Measurements from ENCODE around the gene KIF1A. TPM values are rescaled to one million over a fixed set of nuclear protein-coding genes. Genes with fewer than 3 reads are reported as not detected.

The KIF1A gene
- total RNA-seq, 2 donors from 2014 or later = 27.4 to 51.5 TPM

GRCh38 chr2:240719676-240720545, 100.1 kb downstream of the KIF1A start:
- ATAC-seq (no peak), DNase-seq (no peak)
- intact Hi-C loops (cut with DNase I) = no loop called here

DNA sequence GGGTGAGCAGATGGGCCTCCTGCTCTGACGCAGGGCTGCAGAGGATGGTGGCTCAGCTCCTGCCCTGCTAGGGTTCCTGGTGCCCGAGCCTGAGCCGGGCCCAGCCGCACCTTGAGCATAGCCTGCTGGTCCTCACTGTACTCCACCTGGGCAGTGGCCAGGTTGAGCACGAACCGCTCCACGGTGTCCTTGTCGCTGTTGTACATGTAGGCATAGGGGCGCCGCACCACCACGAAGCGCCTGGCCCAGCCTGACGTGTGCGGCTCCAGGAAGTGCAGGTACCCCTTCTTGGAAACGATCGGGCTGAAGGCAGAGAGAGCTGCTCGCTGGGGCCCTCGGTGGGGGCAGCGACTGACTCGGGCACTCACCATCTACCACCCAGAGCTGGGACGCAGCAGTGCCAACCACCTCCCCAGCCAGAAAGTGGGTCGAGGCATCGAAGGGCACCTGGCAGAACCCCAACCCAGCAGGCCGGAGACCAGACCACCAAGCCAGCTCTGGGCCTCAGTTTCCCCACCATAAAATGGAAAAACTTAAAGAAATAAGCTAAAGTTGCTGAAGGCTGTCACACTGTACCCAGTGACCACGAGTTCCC, 101.0 kb downstream of the KIF1A start:
- DNase-seq (no peak), ATAC-seq (no peak)
- intact Hi-C loops (cut with DNase I) = no loop called here

DNA sequence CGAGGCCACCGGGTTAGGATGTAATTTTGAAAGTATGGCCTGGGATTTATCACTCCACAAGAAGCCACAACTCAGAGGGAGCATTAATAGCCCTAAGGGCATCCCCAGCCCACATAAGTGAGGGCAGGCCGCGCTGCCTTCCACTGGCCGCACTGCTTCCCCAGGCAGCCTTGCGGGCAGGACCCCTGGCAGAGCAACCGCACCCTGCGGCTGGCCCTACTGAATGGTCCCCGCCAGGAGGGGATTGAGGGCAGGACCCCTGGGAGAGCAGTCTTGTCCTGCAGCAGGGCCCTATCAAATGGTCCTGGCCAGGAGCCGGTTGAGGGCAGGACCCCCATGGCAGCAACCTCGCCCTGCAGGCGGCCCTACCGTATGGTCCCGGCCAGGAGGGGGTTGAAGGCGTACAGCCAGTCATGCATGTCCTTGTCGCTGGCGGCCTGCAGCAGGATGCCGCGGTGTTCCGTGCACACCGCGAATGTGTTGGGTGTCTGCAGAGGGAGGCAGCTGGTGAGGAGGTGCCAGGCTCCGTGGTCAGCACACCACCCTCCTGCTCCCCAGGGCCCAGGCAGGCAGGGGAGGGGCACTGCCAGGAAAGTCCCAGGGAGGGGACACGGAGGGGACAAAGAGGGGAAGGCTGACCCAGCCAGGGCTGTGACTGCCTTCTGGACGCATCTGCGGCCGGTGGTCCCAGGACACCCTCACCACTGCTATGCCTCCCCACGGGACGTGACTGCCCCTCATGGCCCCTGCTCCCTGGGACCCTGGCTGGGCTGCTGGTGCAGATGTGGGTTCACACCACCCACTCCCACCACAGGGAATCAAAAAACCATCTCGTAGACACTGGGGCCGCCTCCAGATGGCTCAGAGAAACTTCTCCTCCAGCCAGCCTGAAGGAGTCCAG, 102.1 kb downstream of the KIF1A start:
- no peak for ATAC-seq
- no peak for DNase-seq
- intact Hi-C loops (cut with DNase I) = no loop called here

GRCh38 chr2:240717181-240717641, 102.8 kb downstream of the KIF1A start:
- intact Hi-C loops (cut with DNase I) = no loop called here
- no peak for ATAC-seq
- no peak for DNase-seq

DNA sequence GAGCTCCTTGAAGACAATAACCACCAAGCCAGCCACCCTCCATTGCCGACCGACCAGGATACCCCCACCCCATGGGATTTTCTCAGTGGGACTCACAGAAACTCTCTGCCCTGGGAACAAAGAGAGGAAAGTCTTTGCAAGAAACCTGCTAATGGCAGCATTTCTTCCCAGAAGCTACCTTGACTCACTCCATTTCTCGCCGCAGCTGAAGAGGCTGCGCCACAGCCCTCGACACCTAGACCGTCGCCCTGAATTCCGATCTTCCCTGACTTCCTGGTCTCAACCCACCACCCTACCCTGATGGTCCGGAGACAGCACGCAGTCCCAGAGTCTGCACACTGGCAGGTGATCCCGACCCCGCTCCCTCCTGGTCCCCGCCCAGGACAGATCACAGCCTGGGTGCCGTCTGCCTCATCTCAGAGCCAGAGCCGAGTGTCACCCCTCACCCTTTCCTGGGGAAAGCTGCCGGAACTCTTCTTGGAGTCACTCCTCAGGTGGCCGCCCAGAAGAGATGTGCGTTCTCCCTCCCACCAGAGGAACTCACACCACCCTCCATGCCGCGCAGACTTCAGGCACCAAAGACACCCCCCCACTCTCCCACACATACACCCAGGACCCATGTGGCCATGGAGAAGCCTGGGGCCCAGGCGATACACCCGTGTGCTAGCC, 103.8 kb downstream of the KIF1A start:
- DNase-seq = no peak
- intact Hi-C loops (cut with DNase I) = no loop called here

GRCh38 chr2:240714747-240715725, 105.0 kb downstream of the KIF1A start:
- DNase-seq = no peak
- ATAC-seq = peak in 1 of 2 donors; percentile 12
- intact Hi-C loops (cut with DNase I) = no loop called here

More for the DNA sequence above, 103.8 kb downstream of the KIF1A start:
- ATAC-seq = no peak

- ATAC-seq = peak in 1 of 2 donors; percentile 31
- DNase-seq = no peak
These were observed 105.9 kb downstream of the KIF1A start for GRCh38 chr2:240713928-240714746.

GRCh38 chr2:240713071-240713927, 106.7 kb downstream of the KIF1A start:
- ATAC-seq = peak in 1 of 2 donors; percentile 55
- no peak for DNase-seq
- intact Hi-C loops (cut with DNase I) = no loop called here

More at GRCh38 chr2:240713928-240714746, 105.9 kb downstream of the KIF1A start:
- intact Hi-C loops (cut with DNase I) = no loop called here

GRCh38 chr2:240712121-240712520, 107.9 kb downstream of the KIF1A start:
- ATAC-seq (no peak), DNase-seq (no peak)
- intact Hi-C loops (cut with DNase I) = no loop called here

DNA sequence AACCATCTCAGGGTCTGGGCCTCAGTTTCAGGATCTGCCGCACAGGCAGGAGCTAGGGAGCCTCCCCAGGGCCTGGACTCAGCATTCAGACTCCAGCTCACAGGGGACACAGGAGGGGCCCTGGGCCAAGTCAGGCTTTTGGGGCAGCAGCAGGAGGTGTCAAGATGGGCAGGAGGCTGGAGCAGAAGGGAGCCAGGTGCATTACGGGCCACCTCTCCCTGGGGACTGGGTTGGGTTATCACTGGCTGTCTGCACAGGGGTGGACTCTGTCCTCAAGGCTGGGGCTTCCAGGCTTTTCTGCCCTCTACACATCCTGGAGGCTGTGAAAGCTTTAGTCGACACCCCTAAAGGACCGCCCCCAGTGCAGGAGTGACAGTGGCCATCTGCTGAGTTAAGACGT, 108.3 kb downstream of the KIF1A start:
- intact Hi-C loops (cut with DNase I) = no loop called here
- ATAC-seq (no peak), DNase-seq (no peak)

- no peak for ATAC-seq
- no peak for DNase-seq
- intact Hi-C loops (cut with DNase I) = no loop called here
These were observed 108.7 kb downstream of the KIF1A start for GRCh38 chr2:240711296-240711695.

GRCh38 chr2:240708457-240708856, 111.6 kb downstream of the KIF1A start:
- DNase-seq = no peak
- ATAC-seq = no peak
- intact Hi-C loops (cut with DNase I) = loop anchor here in 1 of 2 donors (10.0 kb wide), 1 partner anchor 194 kb away; no protein-coding TSS in a partner anchor

DNA sequence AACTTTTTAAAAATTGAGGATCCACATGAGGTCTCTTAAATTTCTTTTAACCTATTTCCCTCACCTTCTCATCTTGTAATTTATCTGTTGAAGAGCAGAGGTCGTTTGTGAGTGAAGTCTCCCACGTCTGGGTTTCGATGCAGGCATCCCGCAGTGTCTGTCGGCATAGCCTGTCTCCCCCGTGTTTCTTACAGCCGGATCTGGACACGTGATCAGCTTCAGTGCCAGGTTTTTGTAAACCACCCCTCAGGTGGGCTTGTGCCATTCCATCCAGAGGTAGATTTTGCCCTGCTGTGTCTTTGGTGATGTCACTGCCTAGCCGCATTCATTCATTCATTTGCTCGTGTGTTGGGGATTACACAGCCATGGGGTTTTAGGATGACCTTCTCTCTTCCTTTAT, 112.2 kb downstream of the KIF1A start:
- DNase-seq (no peak), ATAC-seq (no peak)
- intact Hi-C loops (cut with DNase I) = loop anchor here in 1 of 2 donors (10.0 kb wide), 1 partner anchor 193 kb away; no protein-coding TSS in a partner anchor

- intact Hi-C loops (cut with DNase I) = loop anchor here in 1 of 2 donors (10.0 kb wide), 1 partner anchor 192 kb away; no protein-coding TSS in a partner anchor
- DNase-seq (no peak), ATAC-seq (no peak)
These were observed 112.8 kb downstream of the KIF1A start for GRCh38 chr2:240707043-240707756.

GRCh38 chr2:240705204-240705791, 114.7 kb downstream of the KIF1A start:
- intact Hi-C loops (cut with DNase I) = loop anchor here in 1 of 2 donors (10.0 kb wide), 1 partner anchor 190 kb away; no protein-coding TSS in a partner anchor
- peak in 1 of 2 donors; percentile 17 for ATAC-seq
- peak; percentile 9 for DNase-seq
